ENCODE results near the gene CTNNA3. TPM values are rescaled to one million over a fixed set of nuclear protein-coding genes. Genes with fewer than 3 reads are reported as not detected.
A peak's percentile ranks its signal among the peaks of the same experiment; 100 is the strongest.

Gene CTNNA3
- total and polyA plus RNA-seq, 7 donors = under 0.01 to 4.6 (median 2.4) TPM; not detected in 1

DNA sequence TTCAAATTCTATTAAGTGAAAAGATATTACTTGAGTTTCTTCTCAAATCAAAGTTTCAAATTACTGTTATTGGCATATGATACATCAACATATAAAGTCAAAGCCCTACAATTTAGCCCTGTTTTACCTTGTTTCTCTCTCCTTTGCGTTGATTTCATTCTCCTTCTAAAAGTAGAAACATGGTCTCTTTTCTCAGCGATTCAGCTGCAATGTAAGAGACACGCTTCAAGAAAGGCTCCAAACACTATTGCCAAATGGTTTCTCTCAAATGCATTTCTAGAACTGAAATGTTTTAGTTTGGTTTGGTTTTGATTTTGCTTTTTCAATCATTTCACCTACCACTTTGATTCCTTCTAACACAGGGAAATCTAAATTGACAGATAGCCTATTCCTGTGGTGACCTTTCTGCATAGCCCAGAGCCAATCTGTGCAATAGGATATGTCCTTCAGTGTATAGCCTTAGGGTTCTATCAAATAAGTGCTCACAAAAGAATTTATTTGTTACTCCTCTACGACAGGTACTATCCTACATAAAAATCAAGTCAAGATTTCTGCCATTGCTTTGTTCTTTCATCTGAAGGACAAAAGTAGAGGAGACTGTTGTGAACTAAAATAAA, 47.3 kb downstream of the CTNNA3 start:
- H3K36me3 ChIP-seq = no peaks in the 10 kb centered on the region
- H3K4me3 ChIP-seq = no peak overlapping the region
- WGBS, 2 donors = 89 to 91% methylated on average over 4 of the region's 4 CpGs
- no peak overlapping the region for H3K27ac ChIP-seq
- no peaks in the 10 kb centered on the region for H3K9me3 ChIP-seq
- H3K27me3 ChIP-seq = no peaks in the 10 kb centered on the region
- H3K4me1 ChIP-seq = no peaks in the 10 kb centered on the region
- TF ChIP-seq, protein P1, sequence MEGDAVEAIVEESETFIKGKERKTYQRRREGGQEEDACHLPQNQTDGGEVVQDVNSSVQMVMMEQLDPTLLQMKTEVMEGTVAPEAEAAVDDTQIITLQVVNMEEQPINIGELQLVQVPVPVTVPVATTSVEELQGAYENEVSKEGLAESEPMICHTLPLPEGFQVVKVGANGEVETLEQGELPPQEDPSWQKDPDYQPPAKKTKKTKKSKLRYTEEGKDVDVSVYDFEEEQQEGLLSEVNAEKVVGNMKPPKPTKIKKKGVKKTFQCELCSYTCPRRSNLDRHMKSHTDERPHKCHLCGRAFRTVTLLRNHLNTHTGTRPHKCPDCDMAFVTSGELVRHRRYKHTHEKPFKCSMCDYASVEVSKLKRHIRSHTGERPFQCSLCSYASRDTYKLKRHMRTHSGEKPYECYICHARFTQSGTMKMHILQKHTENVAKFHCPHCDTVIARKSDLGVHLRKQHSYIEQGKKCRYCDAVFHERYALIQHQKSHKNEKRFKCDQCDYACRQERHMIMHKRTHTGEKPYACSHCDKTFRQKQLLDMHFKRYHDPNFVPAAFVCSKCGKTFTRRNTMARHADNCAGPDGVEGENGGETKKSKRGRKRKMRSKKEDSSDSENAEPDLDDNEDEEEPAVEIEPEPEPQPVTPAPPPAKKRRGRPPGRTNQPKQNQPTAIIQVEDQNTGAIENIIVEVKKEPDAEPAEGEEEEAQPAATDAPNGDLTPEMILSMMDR (IDR thresholded peaks at IDR 0.05) = no peak
- DNase-seq = no peak
- intact Hi-C loops (cut with DNase I) = no loop called here

DNA sequence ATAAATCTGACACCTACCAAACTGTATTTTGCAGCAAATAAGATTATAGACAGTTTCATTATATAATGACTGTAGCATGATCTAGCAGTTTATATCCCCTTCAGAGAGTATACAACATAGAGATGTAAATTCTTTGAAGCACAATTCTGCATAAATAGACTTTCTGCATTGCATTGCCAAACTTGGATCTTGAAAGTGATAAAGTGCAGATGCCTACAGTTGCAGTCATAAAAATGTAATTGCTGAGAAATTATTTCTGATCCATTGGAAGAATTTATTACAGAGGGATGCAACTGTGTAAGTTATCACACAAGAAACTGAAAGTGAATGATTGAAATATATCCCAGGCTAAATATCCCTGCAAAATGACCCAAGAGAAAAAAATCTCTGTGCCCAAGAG, 65.1 kb downstream of the CTNNA3 start:
- no peak for DNase-seq
- Histone ChIP-seq H3K36me3 (no peaks in the 10 kb centered on the region), H3K4me1 (peaks cover 0 to 32% (median 14%) of the 10 kb centered on the region in 4 donors), H3K4me3 (no peak overlapping the region), H3K27ac (no peak overlapping the region), H3K9me3 (peaks cover 0 to 4% (median 0%) of the 10 kb centered on the region in 4 donors), H3K27me3 (no peaks in the 10 kb centered on the region)
- TF ChIP-seq, protein P1 (IDR thresholded peaks at IDR 0.05) = no peak
- TF ChIP-seq POLR2AphosphoS5 (IDR thresholded peaks at IDR 0.05) (peak in 2 of 4 donors; percentile 36 to 52), POLR2A (IDR thresholded peaks at IDR 0.05) (no peak), EP300 (IDR thresholded peaks at IDR 0.05) (no peak)
- intact Hi-C loops (cut with DNase I) = no loop called here

DNA sequence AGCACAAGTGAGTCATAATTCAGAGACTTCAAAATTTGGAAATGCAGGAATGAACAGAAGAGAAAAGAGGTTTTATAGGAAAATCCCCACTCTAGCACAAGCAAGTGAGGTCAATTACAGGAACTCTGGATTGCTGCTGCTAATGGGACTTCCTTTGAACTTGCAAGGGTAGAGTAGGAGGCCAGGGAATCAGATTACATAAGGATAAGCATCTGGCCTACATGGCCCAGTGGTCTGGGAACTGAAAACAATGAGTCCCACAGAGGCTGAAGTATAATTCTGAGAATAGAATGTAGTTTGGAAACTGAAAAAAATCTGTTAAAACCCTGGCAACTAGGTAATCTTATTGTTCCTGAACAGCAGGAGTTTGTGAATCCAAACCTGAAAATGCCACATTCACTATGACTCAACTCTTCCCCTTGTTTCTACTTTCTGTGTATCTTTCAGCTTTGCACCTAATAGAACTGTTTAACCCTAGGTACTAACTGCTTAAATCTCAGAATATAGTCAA, 66.5 kb downstream of the CTNNA3 start:
- no peak for TF ChIP-seq EP300 (IDR thresholded peaks at IDR 0.05)
- H3K27ac ChIP-seq = peak overlapping the region in 2 of 4 donors; percentile 29 to 33
- no peak for DNase-seq

DNA sequence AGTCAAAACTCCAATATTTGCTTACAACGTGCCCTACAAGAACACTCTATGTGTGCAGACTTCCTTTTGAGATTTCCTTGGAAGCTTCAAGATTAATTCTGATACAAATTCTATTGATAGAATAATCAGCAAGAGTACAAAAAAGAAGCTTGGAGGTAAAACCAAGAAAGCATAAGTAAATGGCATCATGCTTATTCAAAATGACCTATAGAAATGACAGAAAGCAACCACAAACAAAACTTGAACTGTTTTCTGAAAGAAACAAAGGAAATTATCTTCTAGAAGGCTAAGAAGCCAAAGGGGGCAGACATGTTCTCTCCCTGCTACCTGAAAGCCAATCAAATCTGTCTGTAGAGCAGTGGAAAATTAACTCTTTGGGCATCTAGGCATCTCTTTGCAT, 73.0 kb downstream of the CTNNA3 start:
- no peaks in the 10 kb centered on the region for H3K36me3 ChIP-seq
- no peak overlapping the region for H3K4me3 ChIP-seq
- H3K4me1 ChIP-seq = no peaks in the 10 kb centered on the region
- no peak overlapping the region for H3K27ac ChIP-seq
- 73 to 76% methylated on average over 1 of the region's 1 CpG for WGBS, 2 donors
- no peak for TF ChIP-seq POLR2AphosphoS5 (IDR thresholded peaks at IDR 0.05)
- TF ChIP-seq POLR2A (IDR thresholded peaks at IDR 0.05) = no peak
- no peak for TF ChIP-seq EP300 (IDR thresholded peaks at IDR 0.05)
- TF ChIP-seq, protein P1 (IDR thresholded peaks at IDR 0.05) = no peak
- DNase-seq = no peak
- no peaks in the 10 kb centered on the region for H3K27me3 ChIP-seq
- no peaks in the 10 kb centered on the region for H3K9me3 ChIP-seq
- intact Hi-C loops (cut with DNase I) = no loop called here

More for the DNA sequence above, 66.5 kb downstream of the CTNNA3 start:
- H3K4me1 ChIP-seq = peaks cover 0 to 32% (median 14%) of the 10 kb centered on the region in 4 donors
- no peaks in the 10 kb centered on the region for H3K27me3 ChIP-seq
- H3K36me3 ChIP-seq = no peaks in the 10 kb centered on the region
- no peaks in the 10 kb centered on the region for H3K9me3 ChIP-seq
- H3K4me3 ChIP-seq = no peak overlapping the region
- intact Hi-C loops (cut with DNase I) = no loop called here

DNA sequence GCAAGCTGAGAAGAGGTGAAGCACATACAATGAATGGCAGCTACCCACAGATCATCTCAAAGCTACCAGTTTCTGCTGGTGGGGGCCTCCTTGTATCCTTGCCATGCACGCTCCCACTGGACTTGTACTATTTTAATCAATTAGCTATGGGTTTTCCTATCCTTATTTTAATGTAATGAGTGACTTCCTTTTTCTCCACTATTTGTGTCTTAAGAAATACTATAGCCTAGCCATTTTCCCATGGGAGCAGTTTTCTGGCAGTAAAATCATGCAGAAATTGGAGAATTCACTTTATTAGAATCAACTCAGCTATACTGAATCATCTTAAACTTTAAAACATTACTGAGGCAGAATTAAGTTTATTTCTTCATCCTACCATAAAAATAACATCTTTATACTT, 73.5 kb downstream of the CTNNA3 start:
- WGBS, 2 donors = 87 to 93% methylated on average over 1 of the region's 1 CpG
- intact Hi-C loops (cut with DNase I) = no loop called here

More for the DNA sequence above, 73.5 kb downstream of the CTNNA3 start:
- H3K36me3 ChIP-seq = no peaks in the 10 kb centered on the region
- no peak overlapping the region for H3K4me3 ChIP-seq
- no peaks in the 10 kb centered on the region for H3K9me3 ChIP-seq
- no peaks in the 10 kb centered on the region for H3K4me1 ChIP-seq
- TF ChIP-seq, protein P1 (IDR thresholded peaks at IDR 0.05) = no peak
- TF ChIP-seq POLR2A (IDR thresholded peaks at IDR 0.05) = no peak
- TF ChIP-seq POLR2AphosphoS5 (IDR thresholded peaks at IDR 0.05) = no peak
- TF ChIP-seq EP300 (IDR thresholded peaks at IDR 0.05) = no peak
- no peak overlapping the region for H3K27ac ChIP-seq
- no peak for DNase-seq
- no peaks in the 10 kb centered on the region for H3K27me3 ChIP-seq
